HG02678 (cell line): ENCODE measurements around the gene P2RX3.
"Not testable (repeated sequence)": the region's sequence is repeated elsewhere in the genome, so short reads cannot be mapped to it uniquely, and the experiment has no call there.

Experiments used
- ATAC-seq: cut with Tn5 transposase; IDR thresholded peaks from one replicate; pipeline ENCODE4 v1.9.1; 2021; ENCODE audit warnings: mild to moderate bottlenecking, moderate library complexity; ENCODE audit not compliant: unreplicated experiment

P2RX3 gene

GRCh38 chr11:57348052-57348451 lies 9.9 kb downstream of the P2RX3 start:
- no peak for ATAC-seq

DNA sequence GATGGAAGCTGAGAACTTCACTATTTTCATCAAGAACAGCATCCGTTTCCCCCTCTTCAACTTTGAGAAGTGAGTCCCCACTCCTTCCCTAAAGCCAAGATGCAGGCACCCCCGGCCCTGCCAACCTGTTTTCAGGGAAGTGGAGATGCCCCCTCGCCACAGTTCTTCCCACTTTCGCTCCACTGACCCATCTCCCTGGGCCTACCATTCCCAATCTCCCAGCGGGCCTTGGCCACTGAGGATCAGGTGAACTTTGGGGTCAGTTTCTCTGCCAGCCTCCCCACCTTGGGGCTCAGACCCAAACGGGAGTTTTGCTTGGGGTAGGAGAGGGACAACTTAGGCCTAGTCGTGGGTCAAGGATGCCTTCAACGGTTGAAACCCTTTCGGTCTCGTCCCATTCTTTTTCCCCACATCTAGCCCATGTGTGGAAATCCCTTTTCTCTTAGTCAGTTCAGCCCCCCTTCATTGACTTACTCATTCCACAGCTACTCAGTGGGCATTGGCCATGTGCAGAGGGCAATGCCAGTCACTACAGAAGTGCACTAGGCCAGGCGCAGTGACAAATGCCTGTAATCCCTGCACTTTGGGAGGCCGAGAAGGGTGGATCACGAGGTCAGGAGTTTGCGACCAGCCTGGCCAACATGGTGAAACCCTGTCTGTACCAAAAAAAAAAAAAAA lies 10.6 kb downstream of the P2RX3 start:
- ATAC-seq: no peak

- no peak for ATAC-seq
Measured at GRCh38 chr11:57349491-57350274, 11.5 kb downstream of the P2RX3 start.

- no peak for ATAC-seq
Measured at GRCh38 chr11:57353036-57353435, 14.9 kb downstream of the P2RX3 start.

GRCh38 chr11:57353446-57353845 lies 15.3 kb downstream of the P2RX3 start:
- ATAC-seq: no peak

DNA sequence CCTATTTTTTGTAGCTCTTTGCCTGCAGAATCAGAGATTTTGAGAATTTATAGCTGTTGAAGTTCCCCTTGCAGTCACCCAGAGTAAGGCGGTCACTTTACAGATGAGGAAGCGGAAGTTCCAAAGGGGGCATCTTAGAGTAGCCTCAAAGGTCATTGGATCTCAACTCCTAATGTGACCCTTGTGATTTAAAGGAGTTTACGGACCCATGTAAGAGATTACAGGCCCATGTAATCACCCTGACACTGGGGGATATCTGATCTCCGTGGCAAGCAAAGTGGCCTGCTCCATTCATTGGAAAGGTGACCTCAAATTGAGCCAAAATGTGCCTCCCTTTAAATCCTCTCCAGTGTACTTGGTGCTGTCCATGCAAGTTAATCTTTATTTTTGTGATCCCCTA lies 15.7 kb downstream of the P2RX3 start:
- no peak for ATAC-seq

DNA sequence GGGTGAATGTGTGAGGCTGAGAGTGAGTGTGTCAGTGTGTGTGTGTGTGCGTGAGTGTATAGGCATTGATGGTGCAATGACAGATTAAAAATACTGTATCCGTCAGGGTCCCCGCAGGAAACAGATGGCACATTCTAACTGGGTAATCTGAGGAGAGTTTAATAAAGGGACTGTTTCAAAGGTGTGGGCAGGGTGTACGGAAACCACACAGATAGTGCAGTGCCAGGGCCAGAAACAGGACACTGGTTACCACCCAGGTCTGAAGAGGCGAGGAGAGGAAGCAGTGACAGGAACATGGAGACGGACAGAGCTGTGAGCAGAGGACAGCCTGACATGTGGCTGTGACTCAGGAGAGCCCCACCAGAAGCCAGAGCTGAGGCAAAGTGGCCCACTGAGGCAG lies 16.5 kb downstream of the P2RX3 start:
- no peak for ATAC-seq

- no peak for ATAC-seq
Measured at GRCh38 chr11:57356268-57356667, 18.1 kb downstream of the P2RX3 start.

DNA sequence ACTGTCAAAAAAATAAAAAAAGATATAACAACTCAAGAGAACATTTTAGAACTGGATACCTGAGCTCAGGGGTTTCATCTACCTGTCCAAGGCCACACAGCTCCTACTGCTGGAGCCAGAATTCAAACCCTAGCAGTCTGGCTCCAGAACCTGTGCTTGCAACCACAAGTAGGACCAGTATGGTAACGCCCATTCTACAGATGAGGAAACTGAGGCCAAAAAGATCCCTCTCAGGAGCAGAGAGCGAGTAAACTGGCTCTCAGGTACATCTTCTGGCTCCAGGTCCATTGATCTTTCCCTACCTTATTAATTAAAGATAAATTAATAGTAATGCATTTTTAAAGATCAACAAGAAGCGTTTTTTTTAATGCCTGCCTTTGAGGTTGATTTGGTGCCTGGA lies 19.2 kb downstream of the P2RX3 start:
- no peak for ATAC-seq

DNA sequence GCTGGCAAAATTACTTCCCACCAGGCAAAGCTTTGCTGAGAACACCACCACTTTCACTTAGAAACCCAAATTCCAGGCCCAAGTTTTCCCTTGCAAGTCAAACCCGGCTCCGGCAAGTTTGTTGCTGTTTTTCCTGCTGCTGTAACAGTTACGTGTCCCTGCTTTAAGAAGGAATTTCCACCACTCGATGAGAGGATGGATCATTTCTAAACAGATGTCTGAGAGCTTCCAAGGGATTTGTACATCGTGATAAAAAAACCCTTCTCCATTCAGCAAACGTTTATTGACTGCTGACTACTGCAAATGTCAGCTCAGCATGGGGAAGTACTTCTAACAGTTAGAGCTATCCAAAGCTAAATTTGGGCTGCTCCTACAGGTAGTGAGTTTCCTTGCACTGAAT lies 19.7 kb downstream of the P2RX3 start:
- no peak for ATAC-seq

- ATAC-seq: no peak
Measured at GRCh38 chr11:57358543-57358961, 20.4 kb downstream of the P2RX3 start.

DNA sequence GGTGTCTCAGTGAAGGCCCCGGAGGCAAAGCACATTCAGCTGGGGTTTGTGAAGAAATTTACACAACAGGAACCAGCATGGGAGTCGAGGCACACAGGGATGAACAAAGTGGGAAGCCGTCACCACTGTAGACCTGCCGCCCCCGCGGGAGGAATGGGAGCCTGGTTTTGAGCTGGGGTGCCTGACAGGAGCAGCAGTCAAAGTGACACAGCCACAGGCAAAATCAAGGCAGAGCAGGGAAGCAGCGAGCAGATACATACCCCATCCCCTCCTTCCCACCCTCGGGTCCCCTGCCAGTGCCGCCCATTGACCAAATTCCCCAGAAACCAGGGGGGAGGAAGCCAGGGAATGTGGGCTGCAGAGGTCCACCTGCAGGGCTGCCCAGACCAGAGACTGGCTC lies 20.8 kb downstream of the P2RX3 start:
- ATAC-seq: no peak

DNA sequence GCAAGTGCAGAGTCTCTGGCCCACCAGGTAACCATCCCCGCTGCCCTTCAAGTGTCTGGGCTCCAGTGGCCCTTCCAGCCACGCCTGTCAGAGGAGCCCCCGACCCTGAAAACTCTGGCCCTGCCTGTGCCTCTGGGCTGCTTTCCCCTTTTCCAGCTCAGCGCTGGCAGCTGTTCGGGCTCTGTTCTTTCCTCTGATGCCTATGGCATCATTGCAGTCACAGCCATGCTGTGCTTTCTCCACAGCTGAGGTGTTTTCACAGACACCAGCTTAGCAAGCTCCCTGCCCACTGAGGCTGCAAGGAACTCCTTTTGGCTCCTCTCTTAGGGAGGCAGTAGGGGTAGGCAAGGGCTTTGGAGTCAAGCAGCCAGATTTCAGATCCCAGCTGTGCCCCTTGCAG lies 21.2 kb downstream of the P2RX3 start:
- ATAC-seq: no peak

DNA sequence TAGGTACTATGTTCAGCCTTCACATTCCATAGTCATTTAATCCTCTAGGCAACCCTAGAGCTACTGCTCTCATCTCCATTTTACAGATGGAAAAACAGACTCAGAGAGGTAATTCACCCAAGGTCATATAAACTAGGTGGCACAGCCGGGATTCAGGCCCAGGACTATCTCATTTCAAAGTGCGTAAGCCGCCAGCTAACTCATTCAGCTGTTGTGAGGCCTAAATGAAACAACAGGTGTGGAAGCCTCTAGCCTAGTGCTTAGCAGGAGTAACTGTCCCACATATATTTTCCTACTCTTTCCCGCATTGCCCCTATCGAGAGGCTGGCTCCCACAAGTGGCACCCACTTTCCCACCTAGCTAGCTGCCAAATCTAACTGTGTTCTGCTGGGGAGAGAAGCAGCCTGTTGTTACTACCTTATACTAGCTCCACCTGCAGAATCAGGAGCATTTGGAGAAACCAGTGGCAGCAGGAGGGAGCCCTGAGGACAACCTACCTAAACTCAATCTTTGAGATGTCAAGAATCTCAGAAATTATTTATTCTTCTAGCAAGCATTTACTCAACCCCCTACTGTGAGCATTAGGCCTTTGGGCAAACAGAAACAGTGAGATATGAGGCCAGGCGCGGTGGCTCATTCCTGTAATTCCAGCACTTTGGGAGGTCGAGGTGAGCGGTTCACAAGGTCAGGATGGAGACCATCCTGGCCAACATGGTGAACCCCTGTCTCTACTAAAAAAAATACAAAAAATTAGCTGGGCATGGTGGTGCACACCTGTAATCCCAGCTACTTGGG lies 21.9 kb downstream of the P2RX3 start:
- ATAC-seq: no peak

DNA sequence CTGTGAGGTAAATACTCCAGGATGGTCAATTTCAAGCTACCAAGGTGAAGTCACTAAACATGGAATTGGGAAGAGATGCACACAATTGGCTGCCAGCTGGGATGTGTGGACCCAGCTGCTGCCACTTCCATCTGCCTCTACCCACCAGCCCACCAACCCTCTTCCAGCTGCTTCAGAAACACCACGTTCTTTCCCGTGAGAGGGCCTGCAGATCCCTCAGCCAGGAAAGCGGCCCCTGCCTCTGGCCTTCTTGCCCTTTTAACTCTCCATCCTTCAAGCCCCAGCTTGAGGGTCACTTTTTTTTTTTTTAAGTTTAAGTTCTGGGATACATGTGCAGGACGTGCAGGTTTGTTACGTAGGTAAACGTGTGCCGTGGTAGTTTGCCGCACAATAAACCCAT lies 22.8 kb downstream of the P2RX3 start:
- ATAC-seq: no peak

- ATAC-seq: not testable (repeated sequence)
Measured at GRCh38 chr11:57361420-57361819, 23.3 kb downstream of the P2RX3 start.

- no peak for ATAC-seq
Measured at GRCh38 chr11:57361926-57362325, 23.8 kb downstream of the P2RX3 start.

- no peak for ATAC-seq
Measured at GRCh38 chr11:57363131-57364080, 25.3 kb downstream of the P2RX3 start.

DNA sequence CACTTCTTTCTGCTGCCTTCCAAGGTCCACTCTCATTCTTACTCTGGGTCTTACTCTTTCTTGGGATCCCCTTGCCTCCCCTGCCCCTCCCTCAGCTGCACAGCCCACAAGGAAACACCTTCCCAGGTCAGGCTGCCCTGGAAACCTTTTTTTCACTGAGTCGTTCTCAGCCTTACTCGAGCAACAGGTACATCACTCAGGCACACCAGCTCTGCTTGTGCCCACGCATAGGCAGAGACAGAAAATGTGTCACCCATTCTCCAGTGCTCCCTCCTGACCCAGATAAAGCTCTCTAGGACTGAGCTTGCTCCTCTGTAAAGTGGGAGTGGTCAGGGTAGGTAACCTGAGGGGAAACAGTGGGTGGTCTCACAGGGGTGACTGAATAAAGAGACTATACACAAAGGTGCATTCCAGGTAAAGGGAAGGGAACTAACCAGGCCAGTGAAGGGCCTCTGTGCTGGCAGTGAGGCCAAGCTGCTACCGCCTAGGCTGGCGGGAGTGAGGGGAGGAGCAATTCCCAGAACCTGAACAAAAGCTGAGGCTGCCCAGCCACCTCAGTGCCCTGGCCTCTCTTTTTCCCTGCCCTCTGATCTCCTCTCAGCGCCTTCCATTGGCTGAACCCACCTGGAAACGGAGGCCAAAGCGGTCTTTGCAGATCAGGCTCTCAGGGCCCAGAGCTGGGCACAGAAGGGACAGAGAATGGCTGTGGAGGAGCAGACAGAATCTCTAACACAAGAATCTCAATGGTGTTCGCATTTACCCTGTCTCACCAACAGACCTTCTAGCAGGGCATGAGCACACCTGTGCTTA lies 26.9 kb downstream of the P2RX3 start:
- no peak for ATAC-seq
